Cardiac muscle cell (in vitro differentiated cells and primary cell): ENCODE data around the gene KRTAP24-1. TPM values are rescaled to one million over a fixed set of nuclear protein-coding genes. Genes with fewer than 3 reads are reported as not detected.

Source experiments
- DNase-seq, 2 donors: peaks; one replicate each; pipeline versions ENCODE4 v3.0.0 to v3.0.0-alpha.2; 2010 to 2017; ENCODE audit warnings: low read depth in 1 of 2, low spot score in 1 of 2
- H3K27ac ChIP-seq: fragments of 200-600 bp; sonication (generic); 2 replicates; pipeline ENCODE4 v1.5.1; 2016
- H3K27me3 ChIP-seq: fragments of 200-600 bp; sonication (generic); 2 replicates; pipeline ENCODE4 v1.6.0; 2016; ENCODE audit warnings: control low read depth
- H3K36me3 ChIP-seq: fragments of 200-600 bp; sonication (generic); 2 replicates; pipeline ENCODE4 v1.5.1; 2016; ENCODE audit warnings: control low read depth
- H3K4me1 ChIP-seq: fragments of 200-600 bp; sonication (generic); 2 replicates; pipeline ENCODE4 v1.8.1; 2017; ENCODE audit warnings: low read depth, mild to moderate bottlenecking, mixed run types
- H3K4me3 ChIP-seq: fragments of 200-600 bp; sonication (generic); 2 replicates; pipeline ENCODE4 v1.5.1; 2016; ENCODE audit warnings: mild to moderate bottlenecking
- H3K9me3 ChIP-seq: fragments of 200-600 bp; sonication (generic); 2 replicates; pipeline ENCODE4 v1.5.1; 2017; ENCODE audit warnings: low read depth, mild to moderate bottlenecking, control low read depth
- CTCF ChIP-seq: IDR thresholded peaks from 2 replicates; pipeline ENCODE4 v1.5.1; 2012; ENCODE audit warnings: low read depth, mild to moderate bottlenecking, low read length
- polyA plus RNA-seq: library from polyadenylated mRNA; unstranded; fragments of >200 nt; fragmentation: Nextera tagmentation; extraction: Ambion mirVana; gene quantifications from 2 replicates; pipeline ENCODE4 v1.2.1, GENCODE V29; 2016
- total RNA-seq: library from RNA; depleted of rRNA; stranded (reverse); fragments of >200 nt; gene quantifications from 2 replicates; pipeline ENCODE4 v1.2.3, GENCODE V29; 2016

Gene KRTAP24-1
- total and polyA plus RNA-seq, 2 experiments from 2014 or later: not detected

DNA sequence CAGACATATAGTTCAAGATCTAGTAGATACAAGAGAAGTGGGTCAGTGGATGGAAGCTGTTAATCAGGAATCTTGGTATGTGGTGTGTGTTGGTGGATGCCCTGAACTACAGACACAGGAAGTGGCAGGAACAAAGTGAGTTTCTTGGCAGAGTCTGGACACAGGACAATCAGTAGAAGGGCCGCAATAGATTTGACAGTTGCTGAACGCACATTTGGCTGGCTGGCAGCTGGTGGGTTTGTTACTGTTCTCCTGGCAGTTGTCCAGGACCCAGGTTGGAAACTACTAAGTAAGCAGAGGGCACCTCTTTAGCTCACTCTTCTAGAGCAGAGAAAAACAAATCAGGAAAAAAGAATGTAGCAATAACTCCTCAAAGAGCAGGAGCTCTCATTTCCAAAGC is 24.1 kb upstream of the KRTAP24-1 start:
- Histone ChIP-seq H3K9me3 (no peaks in the 10 kb centered on the region), H3K27ac (no peak overlapping the region), H3K4me3 (no peak overlapping the region), H3K27me3 (no peaks in the 10 kb centered on the region), H3K36me3 (no peaks in the 10 kb centered on the region), H3K4me1 (no peaks in the 10 kb centered on the region)
- no peak for TF ChIP-seq CTCF
- peak in 1 of 2 donors; percentile 4 for DNase-seq

DNA sequence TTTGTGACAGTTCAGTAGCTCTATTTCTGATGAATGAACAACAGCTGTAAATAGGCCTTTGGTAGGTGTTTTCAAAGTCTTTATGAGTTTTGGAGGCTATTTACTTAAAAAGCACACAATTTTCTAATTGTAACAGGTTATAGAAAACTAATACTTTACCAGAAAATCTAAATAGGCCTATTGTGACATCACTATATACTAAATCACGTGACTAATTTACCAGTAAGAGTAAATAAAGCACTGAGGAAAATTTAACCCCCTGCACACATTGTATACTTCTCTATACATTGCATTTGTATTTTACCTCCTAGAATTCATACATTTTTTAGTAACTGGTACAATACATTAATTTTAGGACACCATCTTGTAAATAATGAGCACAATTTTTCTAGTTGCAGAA is 22.4 kb upstream of the KRTAP24-1 start:
- H3K4me3 ChIP-seq: no peak overlapping the region
- H3K27ac ChIP-seq: no peak overlapping the region
- H3K27me3 ChIP-seq: no peaks in the 10 kb centered on the region
- TF ChIP-seq CTCF: no peak
- H3K9me3 ChIP-seq: no peaks in the 10 kb centered on the region
- no peaks in the 10 kb centered on the region for H3K4me1 ChIP-seq
- DNase-seq: no peak
- H3K36me3 ChIP-seq: no peaks in the 10 kb centered on the region

- no peak for DNase-seq
Observed at GRCh38 chr21:30289215-30289614, 6.5 kb upstream of the KRTAP24-1 start, which contains the start of gene KRTAP25-1. TSS of gene KRTAP25-1 (minus strand) at chr21:30289514. CDS start at chr21:30289490, 24 bp downstream.

GRCh38 chr21:30271611-30272010 is 11.1 kb downstream of the KRTAP24-1 start:
- Histone ChIP-seq H3K4me3 (no peak overlapping the region), H3K27ac (no peak overlapping the region), H3K27me3 (no peaks in the 10 kb centered on the region), H3K9me3 (no peaks in the 10 kb centered on the region), H3K36me3 (no peaks in the 10 kb centered on the region), H3K4me1 (no peaks in the 10 kb centered on the region)
- no peak for DNase-seq
- no peak for TF ChIP-seq CTCF

More at GRCh38 chr21:30289215-30289614, 6.5 kb upstream of the KRTAP24-1 start, which contains the start of gene KRTAP25-1:
- Histone ChIP-seq H3K27ac (no peak within 1 kb of the TSS), H3K9me3 (no peaks in the 10 kb centered on the region), H3K36me3 (no peaks in the 10 kb centered on the region), H3K27me3 (no peaks in the 10 kb centered on the region), H3K4me1 (no peaks in the 10 kb centered on the region), H3K4me3 (no peak within 1 kb of the TSS)
- no peak for TF ChIP-seq CTCF

GRCh38 chr21:30271156-30271555 is 11.6 kb downstream of the KRTAP24-1 start:
- peak in 1 of 2 donors; percentile 2 for DNase-seq
- Histone ChIP-seq H3K4me3 (no peak overlapping the region), H3K4me1 (no peaks in the 10 kb centered on the region), H3K27ac (no peak overlapping the region), H3K36me3 (no peaks in the 10 kb centered on the region), H3K27me3 (no peaks in the 10 kb centered on the region), H3K9me3 (no peaks in the 10 kb centered on the region)
- TF ChIP-seq CTCF: no peak
